ENCODE data around the gene SPEN. TPM values are rescaled to one million over a fixed set of nuclear protein-coding genes. Genes with fewer than 3 reads are reported as not detected.

Gene SPEN
- total RNA-seq, 4 donors from 2014 or later = 34.6 to 49.9 (median 44.7) TPM

DNA sequence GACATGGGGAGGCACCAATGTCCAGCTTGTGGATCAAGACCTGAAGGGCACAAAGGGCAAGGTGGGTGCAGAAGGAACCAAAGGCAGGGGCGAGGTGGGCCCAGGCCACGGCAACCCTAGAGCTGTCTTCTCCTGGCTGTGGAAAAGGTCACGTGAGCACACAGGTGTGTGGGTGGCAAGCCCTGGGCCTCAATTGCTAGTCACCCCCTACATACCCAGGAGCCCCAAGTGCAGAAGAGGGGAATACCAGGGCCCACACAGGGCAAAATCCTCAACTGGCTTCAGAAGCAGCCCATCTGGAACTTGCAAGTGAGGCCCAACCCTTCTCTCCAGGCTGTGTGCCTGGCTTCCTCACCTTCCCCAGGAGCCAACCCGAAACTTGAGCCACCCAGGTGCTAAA lies 102.8 kb downstream of the SPEN start:
- H3K4me3 ChIP-seq = peak overlapping the region; percentile 40 to 56 (median 44)
- H3K4me1 ChIP-seq = peaks cover 67 to 74% (median 72%) of the 10 kb centered on the region in 4 donors
- no peak for TF ChIP-seq POLR2A (IDR thresholded peaks at IDR 0.05; ENCODE audit: low read depth)
- TF ChIP-seq, protein P1, sequence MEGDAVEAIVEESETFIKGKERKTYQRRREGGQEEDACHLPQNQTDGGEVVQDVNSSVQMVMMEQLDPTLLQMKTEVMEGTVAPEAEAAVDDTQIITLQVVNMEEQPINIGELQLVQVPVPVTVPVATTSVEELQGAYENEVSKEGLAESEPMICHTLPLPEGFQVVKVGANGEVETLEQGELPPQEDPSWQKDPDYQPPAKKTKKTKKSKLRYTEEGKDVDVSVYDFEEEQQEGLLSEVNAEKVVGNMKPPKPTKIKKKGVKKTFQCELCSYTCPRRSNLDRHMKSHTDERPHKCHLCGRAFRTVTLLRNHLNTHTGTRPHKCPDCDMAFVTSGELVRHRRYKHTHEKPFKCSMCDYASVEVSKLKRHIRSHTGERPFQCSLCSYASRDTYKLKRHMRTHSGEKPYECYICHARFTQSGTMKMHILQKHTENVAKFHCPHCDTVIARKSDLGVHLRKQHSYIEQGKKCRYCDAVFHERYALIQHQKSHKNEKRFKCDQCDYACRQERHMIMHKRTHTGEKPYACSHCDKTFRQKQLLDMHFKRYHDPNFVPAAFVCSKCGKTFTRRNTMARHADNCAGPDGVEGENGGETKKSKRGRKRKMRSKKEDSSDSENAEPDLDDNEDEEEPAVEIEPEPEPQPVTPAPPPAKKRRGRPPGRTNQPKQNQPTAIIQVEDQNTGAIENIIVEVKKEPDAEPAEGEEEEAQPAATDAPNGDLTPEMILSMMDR (IDR thresholded peaks at IDR 0.05) = no peak
- no peak for TF ChIP-seq POLR2AphosphoS5 (IDR thresholded peaks at IDR 0.05)
- intact Hi-C loops (cut with DNase I) = loop anchor here (5.0 kb wide), 1 partner anchor 118 kb away; no protein-coding TSS in a partner anchor
- DNase-seq (ENCODE audit: extremely low spot score) = no peak
- peaks cover 11 to 31% (median 30%) of the 10 kb centered on the region in 4 donors for H3K36me3 ChIP-seq
- 86% methylated on average over 4 of the region's 4 CpGs for WGBS
- no peaks in the 10 kb centered on the region for H3K27me3 ChIP-seq
- H3K27ac ChIP-seq (replicated peaks in 1 of 4) = peak overlapping the region; percentile 95 to 96 (median 96)
- no peaks in the 10 kb centered on the region for H3K9me3 ChIP-seq

DNA sequence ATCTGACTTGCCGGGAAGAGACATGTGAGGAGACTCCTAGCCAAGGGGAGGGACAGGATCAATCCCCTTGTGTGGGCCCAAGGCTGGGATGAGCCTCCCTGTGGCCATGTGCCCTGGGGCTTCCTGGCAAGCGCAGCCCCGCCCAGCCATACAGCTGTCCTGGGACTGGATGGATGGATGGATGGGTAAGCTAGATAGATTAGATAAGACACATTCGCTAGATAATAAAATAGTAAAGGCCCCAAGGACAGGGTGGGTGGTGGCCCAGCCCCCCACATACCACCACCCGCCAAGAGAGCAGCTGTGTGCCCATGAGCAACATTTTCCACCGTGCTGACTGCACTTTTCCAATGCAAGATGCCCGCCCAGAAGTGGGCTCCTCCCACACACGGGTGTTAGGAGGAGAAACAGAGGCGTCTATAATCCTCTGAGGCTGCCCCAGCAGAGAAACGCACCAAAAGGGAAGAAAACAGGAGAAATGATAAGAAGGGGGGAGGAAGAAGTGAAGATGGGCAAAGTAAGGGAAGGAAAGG lies 103.3 kb downstream of the SPEN start:
- Histone ChIP-seq H3K27me3 (no peaks in the 10 kb centered on the region), H3K9me3 (no peaks in the 10 kb centered on the region), H3K4me1 (peaks cover 70 to 78% (median 74%) of the 10 kb centered on the region in 4 donors), H3K4me3 (no peak overlapping the region), H3K27ac (replicated peaks in 1 of 4) (peak overlapping the region; percentile 95 to 96 (median 96)), H3K36me3 (peaks cover 9 to 26% (median 25%) of the 10 kb centered on the region in 4 donors)
- TF ChIP-seq POLR2AphosphoS5 (IDR thresholded peaks at IDR 0.05) = peak; percentile 73 to 85
- TF ChIP-seq, protein P1 (IDR thresholded peaks at IDR 0.05) = no peak
- TF ChIP-seq EP300 (IDR thresholded peaks at IDR 0.05) = no peak
- TF ChIP-seq POLR2A (IDR thresholded peaks at IDR 0.05; ENCODE audit: low read depth) = no peak
- no peak for DNase-seq (ENCODE audit: extremely low spot score)
- intact Hi-C loops (cut with DNase I) = loop anchor here (5.0 kb wide), 1 partner anchor 119 kb away; no protein-coding TSS in a partner anchor
- 28% methylated on average over 8 of the region's 10 CpGs for WGBS

DNA sequence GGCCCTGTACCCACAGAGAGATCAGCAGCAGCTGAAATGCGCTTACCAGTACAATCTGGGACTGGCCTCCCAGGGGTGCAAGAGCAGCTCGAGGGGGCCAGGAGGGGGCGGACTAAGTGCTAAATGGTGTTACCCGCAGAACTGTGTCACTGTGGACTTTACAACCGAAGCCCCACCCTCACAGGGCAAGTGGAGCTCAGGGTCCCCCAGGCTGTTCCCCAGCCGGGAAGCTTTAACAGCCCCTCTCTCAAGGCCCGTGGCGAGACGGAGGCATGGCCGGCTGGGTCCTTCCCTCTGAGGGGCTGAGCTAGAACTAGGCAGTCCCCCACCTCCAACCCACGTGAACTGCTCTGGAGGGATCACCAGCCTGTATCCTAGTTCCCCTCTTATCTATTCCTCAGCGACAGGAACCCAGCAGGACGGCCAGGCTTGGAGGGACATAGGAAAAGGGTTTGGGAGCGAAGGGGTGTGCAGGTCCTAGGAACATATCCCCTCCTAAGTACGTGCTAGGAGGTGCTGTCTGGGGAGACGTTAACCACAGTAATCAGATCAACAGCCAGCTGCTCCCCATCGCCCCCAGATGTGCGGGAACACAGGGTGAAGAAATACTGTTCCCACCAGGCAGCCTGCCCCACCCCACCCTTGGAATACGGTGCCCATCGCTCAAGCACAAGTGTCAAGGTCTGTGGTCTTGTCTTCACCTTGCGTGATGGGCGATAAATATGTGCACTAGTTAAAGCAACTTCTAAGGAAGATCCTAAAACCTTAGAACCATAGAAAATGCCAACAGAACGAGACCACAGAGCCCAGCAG lies 104.0 kb downstream of the SPEN start:
- peaks cover 76 to 84% (median 80%) of the 10 kb centered on the region in 4 donors for H3K4me1 ChIP-seq

DNA sequence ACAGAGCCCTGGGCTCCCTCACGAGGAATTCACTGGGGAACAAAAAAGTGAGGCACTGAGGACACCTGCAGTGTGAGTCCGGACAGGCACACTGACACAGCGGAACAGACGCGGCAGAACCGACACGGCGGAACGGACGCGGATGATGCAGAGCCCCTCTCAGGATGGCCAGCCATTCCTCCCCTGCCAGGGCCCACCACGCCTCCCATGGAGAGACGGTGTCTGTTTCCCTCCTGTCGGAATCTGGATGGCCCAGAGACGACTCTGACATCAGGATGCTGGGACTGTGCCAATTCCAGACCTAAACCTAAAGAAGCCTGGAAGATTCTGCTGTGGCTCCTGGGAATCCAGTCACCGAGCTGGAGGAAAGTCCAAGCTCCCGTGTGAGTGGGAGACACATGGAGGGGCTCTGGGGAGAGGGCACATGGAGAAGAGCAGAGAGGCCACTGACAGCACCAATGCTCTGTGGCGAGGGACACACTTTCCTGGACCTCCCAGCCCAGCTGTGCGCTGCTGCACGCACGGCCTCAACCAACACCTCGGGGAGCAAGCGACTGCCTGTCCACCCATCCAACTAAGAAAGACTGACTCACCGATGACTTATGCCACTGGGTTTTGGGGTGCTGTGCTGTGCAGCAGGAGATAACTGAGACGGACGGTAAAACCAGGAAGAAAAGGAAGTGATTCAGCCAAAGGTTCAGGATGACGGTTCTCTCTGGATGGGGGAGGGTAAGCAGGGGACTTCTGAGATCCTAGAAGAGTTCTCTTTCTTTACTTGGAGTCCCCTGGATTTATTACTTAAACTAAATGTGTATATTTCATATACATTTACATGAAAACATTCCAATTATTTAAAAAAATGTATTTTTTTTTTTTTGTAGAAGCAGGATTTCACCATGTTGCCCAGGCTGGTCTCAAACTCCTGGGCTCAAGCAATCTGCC lies 105.1 kb downstream of the SPEN start:
- WGBS = 71% methylated on average over 26 of the region's 27 CpGs
- peaks cover 76 to 88% (median 87%) of the 10 kb centered on the region in 4 donors for H3K4me1 ChIP-seq

More for the DNA sequence above, 104.0 kb downstream of the SPEN start:
- Histone ChIP-seq H3K36me3 (peaks cover 2 to 19% (median 18%) of the 10 kb centered on the region in 4 donors), H3K9me3 (no peaks in the 10 kb centered on the region), H3K4me3 (no peak overlapping the region), H3K27ac (replicated peaks in 1 of 4) (peak overlapping the region; percentile 95 to 96 (median 96)), H3K27me3 (no peaks in the 10 kb centered on the region)
- intact Hi-C loops (cut with DNase I) = loop anchor here (5.0 kb wide), 1 partner anchor 119 kb away; no protein-coding TSS in a partner anchor
- TF ChIP-seq POLR2AphosphoS5 (IDR thresholded peaks at IDR 0.05) (no peak), EP300 (IDR thresholded peaks at IDR 0.05) (no peak), POLR2A (IDR thresholded peaks at IDR 0.05; ENCODE audit: low read depth) (no peak)
- TF ChIP-seq, protein P1 (IDR thresholded peaks at IDR 0.05) = no peak
- WGBS = 62% methylated on average over 23 of the region's 23 CpGs
- DNase-seq (ENCODE audit: extremely low spot score) = no peak

More for the DNA sequence above, 105.1 kb downstream of the SPEN start:
- Histone ChIP-seq H3K36me3 (peaks cover 0 to 11% (median 9%) of the 10 kb centered on the region in 4 donors), H3K27me3 (no peaks in the 10 kb centered on the region), H3K4me3 (no peak overlapping the region), H3K9me3 (no peaks in the 10 kb centered on the region), H3K27ac (replicated peaks in 1 of 4) (peak overlapping the region; percentile 48 to 96 (median 78))
- TF ChIP-seq POLR2AphosphoS5 (IDR thresholded peaks at IDR 0.05) (peak; percentile 21 to 22), EP300 (IDR thresholded peaks at IDR 0.05) (no peak)
- TF ChIP-seq, protein P1 (IDR thresholded peaks at IDR 0.05) = no peak
- no peak for DNase-seq (ENCODE audit: extremely low spot score)
- intact Hi-C loops (cut with DNase I) = loop anchor here (5.0 kb wide), 1 partner anchor 120 kb away; no protein-coding TSS in a partner anchor

All from esophagus muscularis mucosa (tissue), 4 donors.